ENCODE results near the gene LMX1B.

Gene LMX1B

GRCh38 chr9:126617003-126617822, 3.5 kb downstream of the LMX1B start:
- in situ Hi-C loops (cut with MboI; ENCODE audit: low sequenced_read_pairs), result no loop called here

- in situ Hi-C loops (cut with MboI; ENCODE audit: low sequenced_read_pairs), result no loop called here
Observed at GRCh38 chr9:126617823-126618165, 4.1 kb downstream of the LMX1B start.

- in situ Hi-C loops (cut with MboI; ENCODE audit: low sequenced_read_pairs), result no loop called here
Observed at GRCh38 chr9:126618190-126618584, 4.5 kb downstream of the LMX1B start.

DNA sequence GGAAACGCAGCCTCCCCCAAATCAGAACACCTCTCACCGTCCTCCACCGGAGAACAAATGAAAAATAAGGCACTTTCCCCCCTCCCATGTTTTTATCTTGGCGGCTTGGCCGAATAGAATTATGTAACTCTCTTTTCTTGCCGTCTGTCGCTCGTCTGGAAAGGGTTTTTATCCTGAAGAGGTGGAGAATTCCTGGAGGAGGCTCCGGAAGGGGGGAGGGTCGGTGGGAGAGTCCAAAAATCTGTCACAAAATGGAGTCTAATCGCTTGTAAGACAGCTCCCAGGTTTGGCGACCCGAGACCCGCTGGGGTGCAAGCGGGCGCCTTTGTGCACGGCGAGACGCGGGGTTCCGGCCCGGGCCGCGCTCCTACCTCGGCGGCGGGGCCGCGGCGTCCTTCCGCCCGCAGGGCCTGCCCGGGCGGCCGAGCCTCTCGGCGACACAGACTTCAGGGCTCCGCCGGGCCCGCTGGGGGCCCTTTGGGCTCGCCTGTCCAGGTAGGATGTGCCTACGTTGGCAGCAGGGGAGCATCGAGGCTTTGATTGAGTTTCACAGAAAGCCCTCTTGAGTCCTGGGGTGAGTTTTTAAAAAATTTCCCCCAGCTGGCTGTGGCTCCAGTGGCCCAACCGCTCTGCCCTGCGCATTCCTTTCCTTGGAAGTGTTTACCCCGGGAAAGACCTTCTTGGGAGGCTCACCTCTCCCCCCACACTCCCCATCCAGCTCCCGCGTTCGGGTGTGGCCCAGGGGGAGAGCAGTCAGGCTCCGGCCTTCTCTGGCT, 5.0 kb downstream of the LMX1B start:
- in situ Hi-C loops (cut with MboI; ENCODE audit: low sequenced_read_pairs), result no loop called here

- in situ Hi-C loops (cut with MboI; ENCODE audit: low sequenced_read_pairs), result no loop called here
Observed at GRCh38 chr9:126619361-126620135, 5.8 kb downstream of the LMX1B start.

- in situ Hi-C loops (cut with MboI; ENCODE audit: low sequenced_read_pairs), result no loop called here
Observed at GRCh38 chr9:126620478-126620877, 6.8 kb downstream of the LMX1B start.

GRCh38 chr9:126621061-126621918, 7.6 kb downstream of the LMX1B start:
- in situ Hi-C loops (cut with MboI; ENCODE audit: low sequenced_read_pairs), result no loop called here

GRCh38 chr9:126621919-126622735, 8.4 kb downstream of the LMX1B start:
- in situ Hi-C loops (cut with MboI; ENCODE audit: low sequenced_read_pairs), result no loop called here

- in situ Hi-C loops (cut with MboI; ENCODE audit: low sequenced_read_pairs), result no loop called here
Observed at GRCh38 chr9:126623314-126623666, 9.6 kb downstream of the LMX1B start.

GRCh38 chr9:126623667-126624478, 10.1 kb downstream of the LMX1B start:
- in situ Hi-C loops (cut with MboI; ENCODE audit: low sequenced_read_pairs), result no loop called here

DNA sequence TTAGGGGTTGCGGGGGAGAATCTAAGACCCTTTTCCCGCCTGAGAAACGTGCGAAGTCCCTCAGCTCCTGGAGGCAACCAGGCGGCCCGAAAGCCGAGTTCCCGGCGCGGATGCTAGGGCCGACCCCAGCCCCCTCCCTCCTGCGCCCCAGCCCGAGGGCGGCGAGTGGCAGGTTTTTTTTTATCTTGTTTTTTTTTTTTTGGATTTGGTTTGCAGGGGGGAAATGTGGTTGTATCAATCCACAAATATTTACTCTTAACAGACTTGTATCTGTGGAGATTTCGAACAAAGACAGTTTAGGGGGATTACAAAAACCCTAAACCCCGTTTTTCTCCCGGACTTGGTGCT, 10.7 kb downstream of the LMX1B start:
- in situ Hi-C loops (cut with MboI; ENCODE audit: low sequenced_read_pairs), result no loop called here

DNA sequence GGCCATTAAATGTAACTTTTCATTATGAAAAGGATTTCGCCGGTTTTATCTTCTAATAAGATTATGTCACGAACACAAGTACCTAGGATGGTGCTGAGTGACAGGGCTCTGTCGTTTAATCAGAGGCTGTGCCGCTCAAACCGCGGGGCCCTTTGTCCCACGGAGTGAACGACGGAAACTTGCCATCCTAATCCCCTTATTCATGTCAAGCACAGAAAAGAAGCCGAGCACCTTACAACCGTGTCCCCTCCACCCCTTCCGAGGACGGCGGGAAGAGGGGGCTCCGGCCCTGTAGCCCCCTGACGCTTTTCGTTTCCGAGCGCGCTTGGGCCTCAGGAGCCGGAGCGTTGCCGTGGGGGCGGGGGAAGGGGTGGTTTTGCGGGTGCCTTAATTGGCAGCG, 11.2 kb downstream of the LMX1B start:
- in situ Hi-C loops (cut with MboI; ENCODE audit: low sequenced_read_pairs), result no loop called here

DNA sequence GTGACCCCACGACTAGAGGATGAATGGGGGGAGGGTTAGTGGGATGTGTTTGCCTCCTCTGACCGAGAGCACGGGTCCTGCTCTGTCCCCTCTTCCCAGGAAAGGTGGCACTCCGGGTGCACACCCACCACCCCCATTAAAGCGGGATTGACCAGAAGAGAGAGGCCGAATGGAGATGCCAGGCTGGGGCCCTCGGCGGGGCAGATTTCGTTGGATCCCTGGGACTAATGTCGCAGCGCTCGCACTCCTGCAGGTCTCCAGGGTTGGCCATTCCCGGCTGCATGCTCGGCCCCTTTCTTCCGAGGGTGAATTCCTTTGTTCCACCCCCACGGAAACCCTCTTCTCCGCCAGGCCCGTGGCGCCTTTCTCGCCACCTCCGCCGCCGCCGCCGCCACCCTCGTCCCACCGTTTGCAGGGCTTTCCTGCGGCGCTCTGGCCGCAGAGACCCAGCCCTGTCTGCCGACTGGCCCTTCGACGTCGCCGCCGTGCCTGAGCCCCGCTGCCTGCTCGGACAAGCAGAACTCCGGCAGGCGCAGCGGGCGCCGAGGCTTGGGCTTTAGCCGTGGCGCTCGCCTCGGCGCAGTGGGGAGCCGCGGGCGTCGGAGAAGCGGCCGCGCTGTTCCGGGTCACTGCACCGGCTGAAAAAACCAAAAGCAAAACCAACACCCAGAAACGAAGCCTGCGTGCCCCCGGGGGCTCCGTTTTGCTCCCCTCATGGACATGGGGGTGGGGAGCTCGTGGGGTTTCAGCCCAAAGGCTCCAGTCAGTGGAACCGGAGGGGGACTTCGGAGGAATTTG, 11.8 kb downstream of the LMX1B start:
- in situ Hi-C loops (cut with MboI; ENCODE audit: low sequenced_read_pairs), result no loop called here

GRCh38 chr9:126626127-126626925, 12.6 kb downstream of the LMX1B start:
- in situ Hi-C loops (cut with MboI; ENCODE audit: low sequenced_read_pairs), result no loop called here

DNA sequence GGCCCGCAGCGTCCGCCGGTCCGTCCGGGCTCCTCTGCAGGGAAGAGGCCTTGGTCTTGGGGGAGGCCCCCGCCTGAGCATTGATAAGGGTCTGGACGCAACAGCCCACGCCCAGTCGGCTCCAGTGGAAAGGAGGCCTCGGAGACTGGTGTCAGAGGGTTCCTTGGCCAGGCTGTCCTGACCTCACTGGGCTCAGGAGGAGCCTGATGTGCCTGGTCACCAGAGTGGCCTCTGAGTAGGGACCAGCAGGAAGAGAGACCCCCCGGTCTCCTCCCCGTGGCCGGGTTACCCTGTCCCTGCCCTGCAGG, 13.2 kb downstream of the LMX1B start:
- in situ Hi-C loops (cut with MboI; ENCODE audit: low sequenced_read_pairs), result no loop called here

DNA sequence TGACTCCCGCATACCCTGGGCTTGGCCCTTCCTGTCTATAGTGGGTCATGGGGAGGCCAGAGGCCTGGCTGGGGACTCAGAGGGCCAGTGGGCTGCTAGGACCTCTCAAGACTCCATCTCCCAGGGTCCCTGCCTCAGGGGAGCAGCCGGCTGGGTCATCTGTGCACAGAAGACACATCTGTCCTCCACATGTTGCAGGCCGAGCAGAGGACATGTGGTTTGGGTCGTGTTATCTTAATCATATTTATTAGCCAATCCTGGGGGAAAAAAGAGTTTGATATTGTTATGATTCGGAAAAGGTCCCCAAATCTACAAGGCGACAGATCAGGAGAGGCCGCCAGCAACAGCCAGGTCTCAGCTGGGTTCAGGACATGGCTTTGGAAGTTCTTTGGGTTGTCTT, 14.4 kb downstream of the LMX1B start:
- in situ Hi-C loops (cut with MboI; ENCODE audit: low sequenced_read_pairs), result no loop called here

DNA sequence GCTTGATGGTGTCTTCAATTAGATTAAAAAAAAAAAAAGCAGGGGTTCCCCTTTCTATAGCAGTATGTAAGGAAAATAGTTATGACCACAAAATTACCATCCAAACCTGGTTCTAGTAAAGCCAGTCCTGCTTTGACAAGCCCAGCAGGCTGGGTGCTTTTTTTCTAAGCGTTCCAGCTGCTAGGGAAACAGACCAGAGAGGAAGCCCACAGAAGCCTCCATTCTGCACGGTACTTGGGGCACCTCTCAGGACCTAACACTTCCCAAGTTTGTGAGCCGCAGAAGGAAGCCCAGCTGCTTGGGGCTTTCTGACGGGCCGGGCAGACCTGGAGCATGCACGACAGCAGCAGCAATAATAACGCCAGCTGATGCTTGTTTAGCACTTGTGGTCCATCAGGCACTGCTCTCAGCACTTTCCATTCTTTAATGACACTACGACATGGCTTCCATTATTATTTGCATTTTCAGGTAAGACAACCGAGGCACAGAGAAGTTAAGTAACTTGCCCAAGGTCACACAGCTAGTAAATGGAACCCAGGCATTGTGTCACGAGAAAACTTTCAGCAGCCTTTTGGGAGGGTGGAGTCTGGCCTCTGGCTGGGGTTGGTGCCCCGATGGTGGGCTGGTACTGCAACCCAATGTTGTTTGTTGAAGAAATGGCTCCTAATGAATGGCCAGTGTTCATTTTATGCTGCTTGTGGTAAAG, 15.4 kb downstream of the LMX1B start:
- in situ Hi-C loops (cut with MboI; ENCODE audit: low sequenced_read_pairs), result no loop called here
